Heart right ventricle (tissue), 16 donors: ENCODE measurements around the gene LYPD6B. TPM values are rescaled to one million over a fixed set of nuclear protein-coding genes. Genes with fewer than 3 reads are reported as not detected.

Source experiments
- ATAC-seq, 8 donors: fragments of 200-7000 bp; cut with Tn5 transposase; one replicate each; pipeline ENCODE4 v1.9.1; 2020; ENCODE audit warnings: mild to moderate bottlenecking in 8 of 8, moderate library complexity in 8 of 8, moderate number of reproducible peaks in 1 of 8
- DNase-seq, 2 donors: peaks; one replicate each; pipeline ENCODE4 v3.0.0-alpha.2; 2020
- H3K27ac ChIP-seq, 10 donors: fragments of 200-600 bp; sonication (generic) in 2 of 10; one replicate each; pipeline versions ENCODE4 v1.5.0 to v1.8.0; 2020 to 2022; ENCODE audit warnings: mild to moderate bottlenecking in 3 of 10
- H3K27me3 ChIP-seq, 7 donors: fragments of 200-600 bp; one replicate each; pipeline ENCODE4 v1.8.0; 2021 to 2022; ENCODE audit warnings: mild to moderate bottlenecking in 2 of 7
- H3K36me3 ChIP-seq, 9 donors: fragments of 200-600 bp; sonication (generic) in 1 of 9; one replicate each; pipeline versions ENCODE4 v1.5.0 to v1.8.0; 2020 to 2022; ENCODE audit warnings: mild to moderate bottlenecking in 2 of 9
- H3K4me1 ChIP-seq, 9 donors: fragments of 200-600 bp; sonication (generic) in 1 of 9; one replicate each; pipeline versions ENCODE4 v1.5.0 to v1.8.0; 2020 to 2022; ENCODE audit warnings: mild to moderate bottlenecking in 4 of 9
- H3K4me3 ChIP-seq, 10 donors: fragments of 200-600 bp; sonication (generic) in 2 of 10; one replicate each; pipeline versions ENCODE4 v1.5.0 to v1.8.0; 2020 to 2022; ENCODE audit warnings: mild to moderate bottlenecking in 7 of 10, moderate library complexity in 2 of 10
- H3K9me3 ChIP-seq, 11 donors: fragments of 200-600 bp in 10 of 11; sonication (generic) in 2 of 11; one replicate each; pipeline versions ENCODE4 v1.5.0 to v1.8.0; 2013 to 2022; ENCODE audit warnings: mild to moderate bottlenecking in 2 of 11, control low read depth in 1 of 11, moderate library complexity in 1 of 11
- WGBS, 2 donors: extraction: QIAGEN DNeasy Blood & Tissue Kit; methylation state at CpG; one replicate each; pipeline ENCODE4 v1.1.7; 2013; ENCODE audit warnings: inconsistent platforms in 1 of 2; 5-methylcytosine and 5-hydroxymethylcytosine counted together
- intact Hi-C, 10 donors: fragments of 100-400 bp; cut with DNase I; formaldehyde crosslinking; loops; one replicate each; pipeline versions ENCODE4 v1.11.1 to v1.14.2; 2022
- polyA plus RNA-seq, 2 donors: library from polyadenylated mRNA; stranded (reverse); fragments of 200-250 nt; gene quantifications; one replicate each; pipeline ENCODE4 v1.2.3, GENCODE V29; 2013
- total RNA-seq, 10 donors: library from RNA; stranded (reverse); fragmentation: NEBNext Ultra II Directional in 3 of 10; extraction: Animal tissue kit (Norgen Biotek cat#: 25700) in 3 of 10; gene quantifications; one replicate each; pipeline versions ENCODE4 v1.2.1 to v1.2.4, GENCODE V29; 2021 to 2023
- TF ChIP-seq, protein P1 (sequence below), 9 donors: fragments of 200-600 bp; sonication (generic) in 2 of 9; IDR thresholded peaks; one replicate each; pipeline versions ENCODE4 v1.5.0 to v1.8.0; 2021 to 2022; ENCODE audit warnings: antibody characterized with exemption in 9 of 9, mild to moderate bottlenecking in 5 of 9, moderate library complexity in 1 of 9
- donor health status: Arrhythmogenic right ventricular cardiomyopathy.
- donor health status: ischemic (EF 13 %, LVEDD 7.1; RV severe dilation, severe dysfunction).
- donor health status: healthy with polysubstance abuse.
- donor health status: DM: no; HTN: yes; CAD: no.
- donor health status: DM: no; HTN: no; CAD: no.
- donor health status: ischemic (EF 25% LVEDD 6.9; RV normal size, moderate dysfunction).
- donor health status: ischemic (EF 25% LVEDD 5.7; RV mildly dilated, moderate dysfunction).
- donor health status: healthy.
- donor health status: DM: yes; HTN: yes; CAD: no.
- donor health status: Ischemic cardiomyopathy.
- donor health status: ischemic (EF 35%, LVEDD 5.7; RV mildly dilated, moderate dysfunction).
- donor health status: nonischemic (EF 11% LVEDD 7.7; RV severe dilation, severe dysfunction).
- donor health status: DM: yes; HTN: yes; CAD: no.
- donor health status: PGD.
- donor health status: ischemic (EF 29% LVEDD 5.4; RV normal size, mild dysfunction).
- donor health status: nonischemic (EF 23%, LVEDD 6.1; RV moderate dilation, normal function).

LYPD6B gene
- total and polyA plus RNA-seq, 12 donors, result 0.21 TPM; not detected in 11

DNA sequence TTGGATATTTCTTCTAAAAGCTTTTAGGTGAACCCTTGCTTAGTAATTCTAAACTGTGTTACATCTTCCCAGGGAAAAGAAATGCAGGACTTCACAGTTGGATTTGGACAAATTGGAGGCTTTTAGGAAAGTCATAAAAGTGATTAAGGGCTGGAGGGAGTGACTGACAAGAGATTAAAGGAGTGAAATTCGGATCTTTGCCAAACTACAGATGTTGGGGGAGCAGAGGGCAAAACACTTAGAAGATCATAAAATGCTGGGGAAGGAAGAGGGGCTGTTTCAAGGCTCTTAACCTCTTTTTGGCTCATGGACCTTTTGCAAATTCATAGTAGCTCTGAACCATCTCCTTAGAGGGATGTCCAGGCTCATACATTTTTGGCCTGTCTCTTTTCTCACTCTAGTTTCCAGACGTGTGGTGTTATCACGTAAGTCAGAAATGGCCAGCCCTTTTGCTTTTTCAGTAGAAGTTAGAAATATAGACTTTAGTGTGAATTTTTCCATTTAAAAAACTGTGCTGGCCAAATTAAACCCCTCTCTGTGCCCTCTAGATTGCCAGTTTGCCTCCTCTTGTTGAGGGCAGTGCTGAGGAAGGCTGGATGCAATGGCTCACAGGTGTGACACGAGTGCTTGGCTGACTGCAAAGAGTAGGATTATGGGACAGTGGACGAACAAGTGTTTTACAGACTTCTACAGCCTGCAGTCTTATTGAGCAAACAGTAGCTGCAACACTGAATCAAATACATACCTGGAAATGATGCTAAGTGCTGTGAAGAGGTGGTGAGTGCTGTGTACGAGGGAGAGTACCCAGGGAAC is 109.9 kb downstream of the LYPD6B start:
- no peak for ATAC-seq
- peaks cover 0 to 14% (median 0%) of the 10 kb centered on the region in 9 donors for H3K4me1 ChIP-seq
- no peak for DNase-seq
- 51 to 56% methylated on average over 6 of the region's 6 CpGs for WGBS, 2 donors
- H3K4me3 ChIP-seq, result no peak overlapping the region
- peaks cover 0 to 2% (median 0%) of the 10 kb centered on the region in 11 donors for H3K9me3 ChIP-seq
- intact Hi-C loops, result no loop called here
- H3K27me3 ChIP-seq, result no peaks in the 10 kb centered on the region
- TF ChIP-seq, protein P1, sequence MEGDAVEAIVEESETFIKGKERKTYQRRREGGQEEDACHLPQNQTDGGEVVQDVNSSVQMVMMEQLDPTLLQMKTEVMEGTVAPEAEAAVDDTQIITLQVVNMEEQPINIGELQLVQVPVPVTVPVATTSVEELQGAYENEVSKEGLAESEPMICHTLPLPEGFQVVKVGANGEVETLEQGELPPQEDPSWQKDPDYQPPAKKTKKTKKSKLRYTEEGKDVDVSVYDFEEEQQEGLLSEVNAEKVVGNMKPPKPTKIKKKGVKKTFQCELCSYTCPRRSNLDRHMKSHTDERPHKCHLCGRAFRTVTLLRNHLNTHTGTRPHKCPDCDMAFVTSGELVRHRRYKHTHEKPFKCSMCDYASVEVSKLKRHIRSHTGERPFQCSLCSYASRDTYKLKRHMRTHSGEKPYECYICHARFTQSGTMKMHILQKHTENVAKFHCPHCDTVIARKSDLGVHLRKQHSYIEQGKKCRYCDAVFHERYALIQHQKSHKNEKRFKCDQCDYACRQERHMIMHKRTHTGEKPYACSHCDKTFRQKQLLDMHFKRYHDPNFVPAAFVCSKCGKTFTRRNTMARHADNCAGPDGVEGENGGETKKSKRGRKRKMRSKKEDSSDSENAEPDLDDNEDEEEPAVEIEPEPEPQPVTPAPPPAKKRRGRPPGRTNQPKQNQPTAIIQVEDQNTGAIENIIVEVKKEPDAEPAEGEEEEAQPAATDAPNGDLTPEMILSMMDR (IDR thresholded peaks at IDR 0.05), result no peak
- no peaks in the 10 kb centered on the region for H3K36me3 ChIP-seq
- no peak overlapping the region for H3K27ac ChIP-seq

DNA sequence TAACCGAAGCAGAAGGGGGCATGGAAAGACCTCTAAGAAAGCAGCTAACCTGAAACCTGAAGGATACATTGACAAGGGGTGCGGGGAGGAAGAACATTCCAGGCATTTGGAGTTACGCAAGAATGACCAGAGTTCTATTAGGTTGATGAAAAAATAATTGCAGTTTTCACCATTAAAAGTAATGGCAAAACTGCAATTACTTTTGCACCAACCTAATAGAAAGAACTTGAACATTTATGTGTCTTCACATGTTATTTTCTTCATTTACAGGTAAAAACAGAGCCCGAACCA is 110.5 kb downstream of the LYPD6B start:
- H3K36me3 ChIP-seq, result no peaks in the 10 kb centered on the region
- 88 to 89% methylated on average over 4 of the region's 4 CpGs for WGBS, 2 donors
- no peaks in the 10 kb centered on the region for H3K27me3 ChIP-seq
- TF ChIP-seq, protein P1 (IDR thresholded peaks at IDR 0.05), result no peak
- ATAC-seq, result no peak
- no peak for DNase-seq
- H3K4me1 ChIP-seq, result peaks cover 0 to 18% (median 0%) of the 10 kb centered on the region in 9 donors
- H3K27ac ChIP-seq, result no peak overlapping the region
- intact Hi-C loops, result no loop called here
- peaks cover 0 to 2% (median 0%) of the 10 kb centered on the region in 11 donors for H3K9me3 ChIP-seq
- H3K4me3 ChIP-seq, result no peak overlapping the region

DNA sequence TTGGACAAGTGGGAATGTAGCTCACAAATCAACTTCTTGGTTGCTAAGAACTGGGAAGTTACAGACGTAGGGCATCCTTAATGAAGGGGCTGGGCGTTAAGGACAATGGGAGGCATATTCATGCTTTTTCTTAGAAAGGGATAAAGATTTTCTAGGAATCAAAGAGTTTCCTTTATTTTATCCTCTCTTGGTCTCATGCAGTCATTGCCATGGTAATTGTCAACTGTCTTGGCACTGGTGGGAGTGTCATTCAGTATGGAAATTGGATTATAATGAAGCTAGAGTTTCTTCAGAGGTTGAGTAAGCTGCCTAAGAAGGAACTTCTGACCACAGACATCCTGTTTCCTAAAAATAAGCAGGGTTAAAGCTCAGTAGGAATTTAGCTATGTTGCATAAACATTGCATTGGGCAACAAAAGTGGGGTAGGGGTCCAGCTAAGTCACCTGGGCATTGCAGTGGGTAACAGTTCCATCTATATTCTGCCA is 114.0 kb downstream of the LYPD6B start:
- no peak overlapping the region for H3K27ac ChIP-seq
- H3K27me3 ChIP-seq, result no peaks in the 10 kb centered on the region
- TF ChIP-seq, protein P1 (IDR thresholded peaks at IDR 0.05), result no peak
- 35 to 38% methylated on average over 2 of the region's 2 CpGs for WGBS, 2 donors
- ATAC-seq (peak in 2 of 8 donors; percentile 24 to 34), DNase-seq (no peak)
- H3K9me3 ChIP-seq, result peaks cover 0 to 2% (median 0%) of the 10 kb centered on the region in 11 donors
- H3K4me1 ChIP-seq, result peaks cover 0 to 18% (median 0%) of the 10 kb centered on the region in 9 donors
- H3K4me3 ChIP-seq, result no peak overlapping the region
- intact Hi-C loops, result no loop called here
- no peaks in the 10 kb centered on the region for H3K36me3 ChIP-seq

DNA sequence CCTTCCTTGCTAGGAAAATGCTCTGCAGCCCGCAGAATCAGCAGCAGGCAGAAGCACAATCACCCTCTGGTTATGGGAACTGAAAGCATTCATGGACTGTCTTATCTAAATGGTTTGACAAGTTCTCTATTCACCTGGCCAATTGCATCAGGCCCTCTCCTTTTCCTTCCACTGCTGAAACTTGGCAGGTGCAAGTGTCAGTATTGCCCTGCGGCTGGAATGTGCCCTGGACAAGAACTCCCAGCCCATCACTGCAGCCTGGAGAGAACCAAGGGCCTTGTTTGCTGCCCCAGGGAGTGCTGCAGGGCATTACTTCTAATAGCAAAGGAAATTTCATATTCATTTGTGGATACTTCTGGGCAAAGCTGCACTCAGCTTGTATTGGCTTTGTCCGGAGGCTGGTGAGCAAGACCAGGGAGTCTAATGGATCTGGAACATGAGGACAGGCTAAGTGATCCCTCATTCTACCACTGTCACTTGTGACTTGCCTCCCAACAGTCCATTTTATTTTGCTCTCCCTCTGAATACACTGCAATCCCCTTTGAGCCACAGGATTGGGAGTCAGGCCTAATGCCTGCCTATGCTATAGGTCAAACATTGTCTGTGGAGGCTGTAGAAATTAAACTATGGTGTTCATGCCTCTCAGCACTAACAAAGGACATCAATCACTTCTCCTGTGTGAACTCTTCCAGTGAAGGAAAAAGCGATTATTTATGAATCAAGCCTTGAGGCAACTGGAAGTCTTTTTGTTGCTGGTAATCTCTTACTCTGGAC is 116.9 kb downstream of the LYPD6B start:
- H3K4me1 ChIP-seq, result peaks cover 0 to 18% (median 0%) of the 10 kb centered on the region in 9 donors
- ATAC-seq, result peak in 1 of 8 donors; percentile 50
- no peak for DNase-seq
- H3K36me3 ChIP-seq, result no peaks in the 10 kb centered on the region
- peaks cover 0 to 5% (median 0%) of the 10 kb centered on the region in 7 donors for H3K27me3 ChIP-seq
- 74 to 76% methylated on average over 4 of the region's 4 CpGs for WGBS, 2 donors
- TF ChIP-seq, protein P1 (IDR thresholded peaks at IDR 0.05), result no peak
- no peak overlapping the region for H3K27ac ChIP-seq
- intact Hi-C loops, result no loop called here
- H3K9me3 ChIP-seq, result no peaks in the 10 kb centered on the region
- H3K4me3 ChIP-seq, result no peak overlapping the region
